ENCODE data around the gene RNF19B.

GRCh38 chr1:32895325-32896215, 69.0 kb downstream of the RNF19B start:
- TF ChIP-seq CTCF (IDR thresholded peaks at IDR 0.05) (no peak), POLR2A (IDR thresholded peaks at IDR 0.05) (no peak)

Data from vagina (tissue), 2 donors.